ENCODE data around the gene RHBDF2. TPM values are rescaled to one million over a fixed set of nuclear protein-coding genes. Genes with fewer than 3 reads are reported as not detected.
A peak's percentile ranks its signal among the peaks of the same experiment; 100 is the strongest.

RHBDF2 gene
- total RNA-seq, 1 donor from 2014 or later = 34.6 TPM

DNA sequence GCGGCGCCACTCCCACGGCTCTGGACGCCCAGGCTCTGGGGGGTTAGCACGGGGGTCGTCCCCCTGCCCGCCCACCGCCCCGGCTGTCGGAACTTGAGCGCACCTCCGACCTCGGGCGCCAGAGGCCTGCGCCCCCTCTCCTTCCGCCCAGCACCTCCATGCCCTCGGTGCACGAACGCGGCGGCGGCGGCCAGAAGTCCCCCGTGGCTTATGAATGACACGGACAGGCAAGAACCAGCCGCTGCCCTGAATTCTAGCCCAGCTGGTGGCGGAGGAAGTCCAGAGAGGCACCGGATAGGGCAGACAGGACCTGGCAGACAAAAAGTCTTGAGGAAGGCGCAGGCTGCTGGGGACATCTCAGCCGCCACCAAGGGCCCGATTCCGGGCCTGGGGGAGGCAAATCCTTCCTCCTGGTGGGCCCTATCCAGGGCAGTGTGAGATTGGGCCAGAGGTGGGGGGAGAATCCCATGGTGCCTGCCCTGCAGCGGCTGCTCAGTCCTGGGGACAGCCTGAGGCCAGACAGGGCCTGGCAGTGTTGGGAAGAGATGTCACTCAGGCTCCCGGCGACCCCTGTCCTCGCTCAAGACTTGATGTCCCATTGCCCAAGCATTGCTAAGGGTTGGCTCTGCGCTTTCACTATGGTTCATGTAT, 37.2 kb upstream of the RHBDF2 start:
- Histone ChIP-seq H3K27me3 (no peaks in the 10 kb centered on the region), H3K4me1 (peaks cover 66% of the 10 kb centered on the region)
- intact Hi-C loops (cut with DNase I) = loop anchor here (10.0 kb wide), 1 partner anchor 176 kb away; the partner anchor contains the start of gene MXRA7

DNA sequence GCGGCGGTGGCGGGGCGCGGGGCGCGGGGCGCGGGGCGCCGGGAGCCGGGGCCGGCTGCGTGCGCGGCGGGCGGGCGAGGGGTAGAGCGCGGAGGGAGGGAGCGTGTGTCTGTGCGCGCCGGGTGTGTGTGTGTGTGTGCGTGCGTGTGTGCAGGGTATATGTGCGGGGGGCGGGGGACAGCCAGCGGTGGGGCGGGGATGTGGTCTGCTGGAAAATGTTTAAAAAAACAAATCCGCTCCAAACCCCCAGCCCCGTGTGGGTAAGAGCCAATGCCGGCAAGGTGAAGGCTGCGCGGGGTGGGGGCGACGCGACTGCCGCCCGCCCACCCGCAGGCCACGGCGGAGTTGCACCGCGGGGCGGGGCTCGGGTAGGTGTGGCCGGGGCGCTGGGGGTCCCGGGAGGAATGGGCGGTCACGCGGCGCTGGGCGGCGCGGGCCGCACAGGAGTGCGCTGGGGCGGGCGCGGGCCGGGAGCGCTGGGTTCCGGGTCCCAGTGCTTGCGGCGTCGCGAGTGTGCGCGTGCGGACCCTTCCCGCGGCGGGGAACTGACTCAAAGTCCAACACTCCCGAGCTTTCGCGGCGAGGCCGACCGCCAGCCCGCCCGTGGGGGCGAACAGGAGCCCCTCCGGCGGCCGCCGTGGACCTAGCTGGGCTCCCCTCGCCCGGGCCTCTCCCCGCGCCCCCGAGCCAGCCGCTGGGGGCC, 36.5 kb upstream of the RHBDF2 start, which contains the start of gene CYGB:
TSS of gene CYGB (minus strand) at position 132 of the 703 bp plus-strand sequence. CDS start 167 bp downstream, outside the sequence.
- Histone ChIP-seq H3K9me3 (no peaks in the 10 kb centered on the region), H3K27ac (peak within 1 kb of the TSS; percentile 88), H3K36me3 (no peaks in the 10 kb centered on the region), H3K4me3 (peak within 1 kb of the TSS; percentile 55), H3K4me1 (peaks cover 69% of the 10 kb centered on the region), H3K27me3 (no peaks in the 10 kb centered on the region)
- TF ChIP-seq POLR2A (IDR thresholded peaks at IDR 0.05) = peak in 1 of 2 donors; percentile 69
- no peak for TF ChIP-seq POLR2AphosphoS5 (IDR thresholded peaks at IDR 0.05; ENCODE audit: insufficient read depth in 1 of 2, low read depth in 1 of 2)
- TF ChIP-seq, protein P1, sequence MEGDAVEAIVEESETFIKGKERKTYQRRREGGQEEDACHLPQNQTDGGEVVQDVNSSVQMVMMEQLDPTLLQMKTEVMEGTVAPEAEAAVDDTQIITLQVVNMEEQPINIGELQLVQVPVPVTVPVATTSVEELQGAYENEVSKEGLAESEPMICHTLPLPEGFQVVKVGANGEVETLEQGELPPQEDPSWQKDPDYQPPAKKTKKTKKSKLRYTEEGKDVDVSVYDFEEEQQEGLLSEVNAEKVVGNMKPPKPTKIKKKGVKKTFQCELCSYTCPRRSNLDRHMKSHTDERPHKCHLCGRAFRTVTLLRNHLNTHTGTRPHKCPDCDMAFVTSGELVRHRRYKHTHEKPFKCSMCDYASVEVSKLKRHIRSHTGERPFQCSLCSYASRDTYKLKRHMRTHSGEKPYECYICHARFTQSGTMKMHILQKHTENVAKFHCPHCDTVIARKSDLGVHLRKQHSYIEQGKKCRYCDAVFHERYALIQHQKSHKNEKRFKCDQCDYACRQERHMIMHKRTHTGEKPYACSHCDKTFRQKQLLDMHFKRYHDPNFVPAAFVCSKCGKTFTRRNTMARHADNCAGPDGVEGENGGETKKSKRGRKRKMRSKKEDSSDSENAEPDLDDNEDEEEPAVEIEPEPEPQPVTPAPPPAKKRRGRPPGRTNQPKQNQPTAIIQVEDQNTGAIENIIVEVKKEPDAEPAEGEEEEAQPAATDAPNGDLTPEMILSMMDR (IDR thresholded peaks at IDR 0.05) = no peak
- intact Hi-C loops (cut with DNase I) = loop anchor here (10.0 kb wide), 1 partner anchor 177 kb away; the partner anchor contains the start of gene MXRA7
- DNase-seq (ENCODE audit: extremely low spot score in 2 of 2) = no peak

More for the DNA sequence above, 37.2 kb upstream of the RHBDF2 start:
- Histone ChIP-seq H3K27ac (peak overlapping the region; percentile 88), H3K36me3 (no peaks in the 10 kb centered on the region), H3K9me3 (no peaks in the 10 kb centered on the region), H3K4me3 (peak overlapping the region; percentile 55)
- TF ChIP-seq POLR2AphosphoS5 (IDR thresholded peaks at IDR 0.05; ENCODE audit: insufficient read depth in 1 of 2, low read depth in 1 of 2) = peak in 1 of 2 donors; percentile 39
- TF ChIP-seq, protein P1 (IDR thresholded peaks at IDR 0.05) = no peak
- DNase-seq (ENCODE audit: extremely low spot score in 2 of 2) = no peak

DNA sequence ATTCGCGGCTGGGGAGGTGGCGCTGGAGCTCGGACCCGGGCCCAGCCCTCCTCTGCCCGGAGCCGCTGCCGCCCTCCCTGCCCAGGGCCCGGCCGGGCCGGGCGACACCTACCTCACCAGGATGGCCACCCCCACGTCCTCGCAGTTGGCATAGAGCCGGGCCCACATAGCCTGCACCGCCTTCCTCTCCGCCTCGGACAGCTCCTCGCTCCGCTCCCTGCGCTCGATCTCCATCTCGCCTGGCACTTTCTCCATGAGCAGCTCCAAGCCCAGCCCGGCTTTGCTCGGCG, 36.0 kb upstream of the RHBDF2 start:
- H3K4me3 ChIP-seq = peak overlapping the region; percentile 55
- TF ChIP-seq POLR2AphosphoS5 (IDR thresholded peaks at IDR 0.05; ENCODE audit: insufficient read depth in 1 of 2, low read depth in 1 of 2) = no peak
- TF ChIP-seq, protein P1 (IDR thresholded peaks at IDR 0.05) = no peak
- no peak for TF ChIP-seq POLR2A (IDR thresholded peaks at IDR 0.05)
- no peak for DNase-seq (ENCODE audit: extremely low spot score in 2 of 2)
- no peaks in the 10 kb centered on the region for H3K36me3 ChIP-seq
- H3K27me3 ChIP-seq = no peaks in the 10 kb centered on the region
- H3K9me3 ChIP-seq = no peaks in the 10 kb centered on the region
- peak overlapping the region; percentile 88 for H3K27ac ChIP-seq
- peaks cover 74% of the 10 kb centered on the region for H3K4me1 ChIP-seq
- intact Hi-C loops (cut with DNase I) = loop anchor here (10.0 kb wide), 1 partner anchor 178 kb away; the partner anchor contains the start of gene MXRA7

DNA sequence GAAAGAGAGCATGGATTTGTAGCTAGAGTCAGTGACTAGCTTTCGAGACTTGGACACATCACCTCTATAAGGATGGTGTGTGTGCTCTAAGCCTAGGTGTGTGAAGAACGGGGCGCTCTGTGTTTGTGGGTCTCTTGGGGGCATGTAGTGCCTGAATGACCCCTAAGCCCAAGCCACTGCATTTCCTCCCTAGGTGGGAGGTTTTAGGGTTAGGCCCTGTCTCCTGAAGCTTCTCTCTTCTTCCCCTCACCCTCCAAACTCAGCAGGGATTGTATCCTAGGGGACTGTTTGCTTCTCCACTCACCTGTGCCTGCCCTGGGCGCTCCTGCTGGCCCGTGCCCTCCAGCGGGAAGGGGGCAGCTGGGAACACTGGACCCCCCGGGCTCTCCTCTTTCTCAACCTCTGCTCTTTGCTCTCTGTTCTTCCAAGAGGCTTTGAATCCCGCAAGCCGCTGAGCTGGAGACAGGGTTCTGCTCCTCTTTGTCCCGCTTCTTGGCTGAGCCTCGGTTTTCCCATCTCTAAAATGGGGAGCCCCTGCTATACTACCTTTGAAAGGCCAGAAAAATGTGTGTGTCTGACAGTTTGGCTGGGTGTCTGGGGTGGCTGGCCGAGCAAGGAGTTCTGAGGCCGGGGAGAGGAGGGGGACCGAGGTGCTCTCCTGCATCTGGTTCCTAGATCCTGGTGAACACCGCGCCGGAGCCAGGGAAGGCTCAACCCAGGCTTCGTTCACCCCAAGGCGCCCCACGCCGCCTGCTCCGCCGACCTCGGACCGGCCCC, 35.5 kb upstream of the RHBDF2 start:
- H3K27ac ChIP-seq = peak overlapping the region; percentile 88
- no peaks in the 10 kb centered on the region for H3K36me3 ChIP-seq
- no peaks in the 10 kb centered on the region for H3K9me3 ChIP-seq
- peak overlapping the region; percentile 55 for H3K4me3 ChIP-seq
- H3K4me1 ChIP-seq = peaks cover 79% of the 10 kb centered on the region
- no peak for DNase-seq (ENCODE audit: extremely low spot score in 2 of 2)
- intact Hi-C loops (cut with DNase I) = loop anchor here (10.0 kb wide), 1 partner anchor 178 kb away; the partner anchor contains the start of gene MXRA7
- TF ChIP-seq POLR2A (IDR thresholded peaks at IDR 0.05) = no peak
- TF ChIP-seq, protein P1 (IDR thresholded peaks at IDR 0.05) = no peak
- no peak for TF ChIP-seq POLR2AphosphoS5 (IDR thresholded peaks at IDR 0.05; ENCODE audit: insufficient read depth in 1 of 2, low read depth in 1 of 2)
- no peaks in the 10 kb centered on the region for H3K27me3 ChIP-seq
